Esophagus squamous epithelium (tissue), 5 donors: ENCODE data around the gene RWDD1. TPM values are rescaled to one million over a fixed set of nuclear protein-coding genes. Genes with fewer than 3 reads are reported as not detected.

Experiments
- DNase-seq: peaks from one replicate; lab custom pipeline; 2025; lab: John Stamatoyannopoulos, UW
- H3K27ac ChIP-seq, 4 donors: fragments of 200-600 bp; sonication (generic); one replicate each; pipeline ENCODE4 v1.5.1; 2016 to 2019; ENCODE audit warnings: mild to moderate bottlenecking in 1 of 4
- H3K27me3 ChIP-seq, 4 donors: fragments of 200-600 bp; sonication (generic); 1 replicate in 3 of 4; 2 replicates in 1 of 4; pipeline versions ENCODE4 v1.5.1 to v1.6.0; 2017 to 2021; ENCODE audit warnings: antibody characterized with exemption in 1 of 4
- H3K36me3 ChIP-seq, 3 donors: fragments of 200-600 bp; sonication (generic); one replicate each; pipeline ENCODE4 v1.5.1; 2016 to 2019
- H3K4me1 ChIP-seq, 3 donors: fragments of 200-600 bp; sonication (generic); one replicate each; pipeline ENCODE4 v1.5.1; 2017 to 2019
- H3K4me3 ChIP-seq, 4 donors: fragments of 200-600 bp; sonication (generic); 1 replicate in 3 of 4; 2 replicates in 1 of 4; pipeline ENCODE4 v1.5.1; 2016 to 2019; ENCODE audit warnings: mild to moderate bottlenecking in 2 of 4, moderate library complexity in 1 of 4
- H3K9me3 ChIP-seq, 3 donors: fragments of 200-600 bp; sonication (generic); one replicate each; pipeline ENCODE4 v1.5.1; 2016 to 2019
- CTCF ChIP-seq, 6 experiments: fragments of 450-650 bp in 4 of 6; fragments of 200-600 bp in 2 of 6; sonication (generic) in 2 of 6; IDR thresholded peaks; one replicate each; pipeline ENCODE4 v1.5.1; 2016 to 2019; ENCODE audit warnings: antibody characterized with exemption in 6 of 6, mild to moderate bottlenecking in 4 of 6, moderate library complexity in 4 of 6
- POLR2A ChIP-seq, 4 donors: fragments of 450-650 bp; IDR thresholded peaks; one replicate each; pipeline ENCODE4 v1.6.1; 2017; ENCODE audit warnings: antibody characterized with exemption in 4 of 4, mild to moderate bottlenecking in 4 of 4, moderate library complexity in 3 of 4
- WGBS, 2 donors: methylation state at CpG; one replicate each; pipeline ENCODE4 v1.1.5; 2018; 5-methylcytosine and 5-hydroxymethylcytosine counted together
- intact Hi-C: fragments of 100-400 bp; cut with DNase I; formaldehyde crosslinking; loops from one replicate; pipeline ENCODE4 v1.15.0; 2022
- total RNA-seq, 4 donors: library from RNA; depleted of rRNA; stranded (reverse); fragments of >200 nt; gene quantifications; one replicate each; pipeline ENCODE4 v1.1.0, GENCODE V29; 2016
- donor health status: DM: yes; HTN: yes; CAD: no.

The RWDD1 gene
- total RNA-seq, 4 donors from 2014 or later = 13.4 to 44.3 (median 29.9) TPM

DNA sequence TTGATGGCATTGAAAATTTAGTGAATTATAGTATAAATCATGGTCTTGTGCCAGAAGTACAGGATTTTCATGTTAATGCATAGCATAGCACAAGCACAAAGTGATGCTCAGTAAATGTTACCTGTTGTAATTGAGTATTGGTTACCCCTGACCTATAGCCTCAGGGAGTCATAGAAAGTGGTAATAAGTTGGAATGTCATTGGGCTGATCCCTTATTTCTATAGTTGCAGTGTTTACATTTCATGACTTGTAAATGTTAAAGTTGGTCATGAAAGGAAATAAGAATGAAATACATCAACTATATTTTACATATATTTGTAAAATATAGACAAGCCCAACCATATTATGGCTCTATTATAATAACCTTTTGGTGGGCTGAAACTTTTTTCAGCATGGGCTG lies 7.0 kb downstream of the RWDD1 start:
- no peaks in the 10 kb centered on the region for H3K27me3 ChIP-seq
- no peak overlapping the region for H3K27ac ChIP-seq
- intact Hi-C loops = no loop called here
- H3K4me1 ChIP-seq = peaks cover 0 to 21% (median 2%) of the 10 kb centered on the region in 3 donors
- TF ChIP-seq CTCF (IDR thresholded peaks at IDR 0.05) = no peak
- peaks cover 0 to 62% (median 0%) of the 10 kb centered on the region in 3 donors for H3K36me3 ChIP-seq
- no peaks in the 10 kb centered on the region for H3K9me3 ChIP-seq
- H3K4me3 ChIP-seq = no peak overlapping the region
- DNase-seq = no peak

GRCh38 chr6:116579143-116579542 lies 7.8 kb downstream of the RWDD1 start:
- H3K9me3 ChIP-seq = no peaks in the 10 kb centered on the region
- no peak for TF ChIP-seq CTCF (IDR thresholded peaks at IDR 0.05)
- no peak for TF ChIP-seq POLR2A (IDR thresholded peaks at IDR 0.05)
- 100% methylated on average over 1 of the region's 1 CpG for WGBS, 2 donors
- peaks cover 0 to 13% (median 0%) of the 10 kb centered on the region in 3 donors for H3K4me1 ChIP-seq
- H3K4me3 ChIP-seq = no peak overlapping the region
- H3K36me3 ChIP-seq = peaks cover 0 to 70% (median 0%) of the 10 kb centered on the region in 3 donors
- no peak for DNase-seq
- intact Hi-C loops = no loop called here
- H3K27ac ChIP-seq = no peak overlapping the region
- H3K27me3 ChIP-seq = no peaks in the 10 kb centered on the region

- no peak for DNase-seq
- H3K27ac ChIP-seq = no peak overlapping the region
- H3K9me3 ChIP-seq = no peaks in the 10 kb centered on the region
- H3K27me3 ChIP-seq = no peaks in the 10 kb centered on the region
- intact Hi-C loops = no loop called here
- H3K4me3 ChIP-seq = no peak overlapping the region
- H3K4me1 ChIP-seq = peaks cover 0 to 10% (median 0%) of the 10 kb centered on the region in 3 donors
- WGBS, 2 donors = 87 to 89% methylated on average over 2 of the region's 2 CpGs
- no peak for TF ChIP-seq CTCF (IDR thresholded peaks at IDR 0.05)
- no peak for TF ChIP-seq POLR2A (IDR thresholded peaks at IDR 0.05)
- peaks cover 0 to 70% (median 0%) of the 10 kb centered on the region in 3 donors for H3K36me3 ChIP-seq
Observed at GRCh38 chr6:116580198-116580597, 8.9 kb downstream of the RWDD1 start.

GRCh38 chr6:116586276-116586675 lies 15.0 kb downstream of the RWDD1 start:
- H3K36me3 ChIP-seq = peaks cover 0 to 79% (median under 1%) of the 10 kb centered on the region in 3 donors
- H3K27me3 ChIP-seq = no peaks in the 10 kb centered on the region
- TF ChIP-seq CTCF (IDR thresholded peaks at IDR 0.05) (no peak), POLR2A (IDR thresholded peaks at IDR 0.05) (no peak)
- intact Hi-C loops = no loop called here
- no peak for DNase-seq
- no peaks in the 10 kb centered on the region for H3K9me3 ChIP-seq
- no peak overlapping the region for H3K27ac ChIP-seq
- no peaks in the 10 kb centered on the region for H3K4me1 ChIP-seq
- no peak overlapping the region for H3K4me3 ChIP-seq

- intact Hi-C loops = no loop called here
- H3K4me3 ChIP-seq = no peak overlapping the region
- no peaks in the 10 kb centered on the region for H3K27me3 ChIP-seq
- H3K36me3 ChIP-seq = peaks cover 0 to 80% (median 5%) of the 10 kb centered on the region in 3 donors
- TF ChIP-seq POLR2A (IDR thresholded peaks at IDR 0.05) = no peak
- no peak for TF ChIP-seq CTCF (IDR thresholded peaks at IDR 0.05)
- 94 to 95% methylated on average over 2 of the region's 2 CpGs for WGBS, 2 donors
- no peaks in the 10 kb centered on the region for H3K4me1 ChIP-seq
- DNase-seq = no peak
- no peak overlapping the region for H3K27ac ChIP-seq
- no peaks in the 10 kb centered on the region for H3K9me3 ChIP-seq
Observed at GRCh38 chr6:116586738-116587137, 15.4 kb downstream of the RWDD1 start.
